ENCODE results near the gene FGF4. TPM values are rescaled to one million over a fixed set of nuclear protein-coding genes. Genes with fewer than 3 reads are reported as not detected.

Gene FGF4
- total RNA-seq, 1 experiment from 2014 or later: 5.9 TPM

- TF ChIP-seq NR3C1 (CRISPR knock-in tag; conservative IDR thresholded peaks at IDR 0.05; ENCODE audit: low read depth) (no peak), ZNF317 (CRISPR knock-in tag; IDR thresholded peaks at IDR 0.05; ENCODE audit: borderline replicate concordance, low read depth) (no peak), FOXJ3 (CRISPR knock-in tag; IDR thresholded peaks at IDR 0.05; ENCODE audit: borderline replicate concordance) (no peak), NFYB (CRISPR knock-in tag; conservative IDR thresholded peaks at IDR 0.05; ENCODE audit: low read depth) (no peak), CTCF (IDR thresholded peaks at IDR 0.05) (no peak), RORB (CRISPR knock-in tag; IDR thresholded peaks at IDR 0.05) (no peak), ZNF121 (CRISPR knock-in tag; IDR thresholded peaks at IDR 0.05) (no peak), TP53 (CRISPR knock-in tag; IDR thresholded peaks at IDR 0.05) (no peak)
- TF ChIP-seq, protein P1, sequence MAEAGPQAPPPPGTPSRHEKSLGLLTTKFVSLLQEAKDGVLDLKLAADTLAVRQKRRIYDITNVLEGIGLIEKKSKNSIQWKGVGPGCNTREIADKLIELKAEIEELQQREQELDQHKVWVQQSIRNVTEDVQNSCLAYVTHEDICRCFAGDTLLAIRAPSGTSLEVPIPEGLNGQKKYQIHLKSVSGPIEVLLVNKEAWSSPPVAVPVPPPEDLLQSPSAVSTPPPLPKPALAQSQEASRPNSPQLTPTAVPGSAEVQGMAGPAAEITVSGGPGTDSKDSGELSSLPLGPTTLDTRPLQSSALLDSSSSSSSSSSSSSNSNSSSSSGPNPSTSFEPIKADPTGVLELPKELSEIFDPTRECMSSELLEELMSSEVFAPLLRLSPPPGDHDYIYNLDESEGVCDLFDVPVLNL (CRISPR knock-in tag; IDR thresholded peaks at IDR 0.05; ENCODE audit: borderline replicate concordance, low read depth): no peak
- TF ChIP-seq, protein P2, sequence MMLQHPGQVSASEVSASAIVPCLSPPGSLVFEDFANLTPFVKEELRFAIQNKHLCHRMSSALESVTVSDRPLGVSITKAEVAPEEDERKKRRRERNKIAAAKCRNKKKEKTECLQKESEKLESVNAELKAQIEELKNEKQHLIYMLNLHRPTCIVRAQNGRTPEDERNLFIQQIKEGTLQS (CRISPR knock-in tag; conservative IDR thresholded peaks at IDR 0.05): no peak
- TF ChIP-seq, protein P3, sequence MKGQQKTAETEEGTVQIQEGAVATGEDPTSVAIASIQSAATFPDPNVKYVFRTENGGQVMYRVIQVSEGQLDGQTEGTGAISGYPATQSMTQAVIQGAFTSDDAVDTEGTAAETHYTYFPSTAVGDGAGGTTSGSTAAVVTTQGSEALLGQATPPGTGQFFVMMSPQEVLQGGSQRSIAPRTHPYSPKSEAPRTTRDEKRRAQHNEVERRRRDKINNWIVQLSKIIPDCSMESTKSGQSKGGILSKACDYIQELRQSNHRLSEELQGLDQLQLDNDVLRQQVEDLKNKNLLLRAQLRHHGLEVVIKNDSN (CRISPR knock-in tag; IDR thresholded peaks at IDR 0.05): no peak
- Mint-ChIP-seq H3K36me3 (no peaks in the 10 kb centered on the region), H3K4me1 (no peaks in the 10 kb centered on the region), H3K27me3 (ENCODE audit: low read depth) (no peaks in the 10 kb centered on the region; the same call in 1 of the 2 replicates), H3K27ac (no peak overlapping the region), H3K9me3 (peaks cover 5% of the 10 kb centered on the region), H3K4me3 (no peak overlapping the region)
- no peak for DNase-seq (ENCODE audit: low spot score)
- ChIA-PET CTCF (interaction anchor here (0.7 to 2.0 kb wide), 10 partner anchors 43 to 114 kb away, joined by 3 to 12 read pairs (median 4); no protein-coding TSS in a partner anchor), POLR2A (no interaction called here)
- no peak for ATAC-seq
Measured at GRCh38 chr11:69799097-69799496, 24.0 kb upstream of the FGF4 start.

- ATAC-seq (no peak), DNase-seq (ENCODE audit: low spot score) (no peak)
- Mint-ChIP-seq H3K9me3 (peaks cover 10% of the 10 kb centered on the region), H3K4me1 (no peaks in the 10 kb centered on the region), H3K4me3 (no peak overlapping the region), H3K27ac (no peak overlapping the region), H3K27me3 (ENCODE audit: low read depth) (no peaks in the 10 kb centered on the region; the same call in 1 of the 2 replicates), H3K36me3 (no peaks in the 10 kb centered on the region)
- POLR2A ChIA-PET: no interaction called here
- CTCF ChIA-PET: interaction anchor here (0.6 to 2.0 kb wide), 15 partner anchors 11 to 124 kb away, joined by 3 to 12 read pairs (median 4); no protein-coding TSS in a partner anchor
- TF ChIP-seq ZNF423 (CRISPR knock-in tag; IDR thresholded peaks at IDR 0.05) (no peak), PRRX2 (CRISPR knock-in tag; IDR thresholded peaks at IDR 0.05) (no peak), KAT7 (CRISPR knock-in tag; IDR thresholded peaks at IDR 0.05; ENCODE audit: borderline replicate concordance) (no peak), TEAD1 (CRISPR knock-in tag; IDR thresholded peaks at IDR 0.05) (no peak), ARID4B (CRISPR knock-in tag; IDR thresholded peaks at IDR 0.05; ENCODE audit: borderline replicate concordance) (no peak), MXD4 (CRISPR knock-in tag; IDR thresholded peaks at IDR 0.05; ENCODE audit: borderline replicate concordance) (no peak), MYBL2 (CRISPR knock-in tag; IDR thresholded peaks at IDR 0.05) (no peak), ESRRA (CRISPR knock-in tag; IDR thresholded peaks at IDR 0.05; ENCODE audit: borderline replicate concordance) (no peak), RELA (CRISPR knock-in tag; IDR thresholded peaks at IDR 0.05; ENCODE audit: borderline replicate concordance) (no peak), GTF2I (CRISPR knock-in tag; conservative IDR thresholded peaks at IDR 0.05) (no peak), SMAD4 (CRISPR knock-in tag; IDR thresholded peaks at IDR 0.05) (no peak), ZNF396 (CRISPR knock-in tag; IDR thresholded peaks at IDR 0.05; ENCODE audit: borderline replicate concordance) (no peak)
- TF ChIP-seq, protein P4, sequence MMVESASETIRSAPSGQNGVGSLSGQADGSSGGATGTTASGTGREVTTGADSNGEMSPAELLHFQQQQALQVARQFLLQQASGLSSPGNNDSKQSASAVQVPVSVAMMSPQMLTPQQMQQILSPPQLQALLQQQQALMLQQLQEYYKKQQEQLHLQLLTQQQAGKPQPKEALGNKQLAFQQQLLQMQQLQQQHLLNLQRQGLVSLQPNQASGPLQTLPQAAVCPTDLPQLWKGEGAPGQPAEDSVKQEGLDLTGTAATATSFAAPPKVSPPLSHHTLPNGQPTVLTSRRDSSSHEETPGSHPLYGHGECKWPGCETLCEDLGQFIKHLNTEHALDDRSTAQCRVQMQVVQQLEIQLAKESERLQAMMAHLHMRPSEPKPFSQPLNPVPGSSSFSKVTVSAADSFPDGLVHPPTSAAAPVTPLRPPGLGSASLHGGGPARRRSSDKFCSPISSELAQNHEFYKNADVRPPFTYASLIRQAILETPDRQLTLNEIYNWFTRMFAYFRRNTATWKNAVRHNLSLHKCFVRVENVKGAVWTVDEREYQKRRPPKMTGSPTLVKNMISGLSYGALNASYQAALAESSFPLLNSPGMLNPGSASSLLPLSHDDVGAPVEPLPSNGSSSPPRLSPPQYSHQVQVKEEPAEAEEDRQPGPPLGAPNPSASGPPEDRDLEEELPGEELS (CRISPR knock-in tag; IDR thresholded peaks at IDR 0.05): no peak
Measured at GRCh38 chr11:69797737-69798528, 22.8 kb upstream of the FGF4 start.
